ENCODE measurements around the gene C10orf67. TPM values are rescaled to one million over a fixed set of nuclear protein-coding genes. Genes with fewer than 3 reads are reported as not detected.

C10orf67 gene
- total and polyA plus RNA-seq, 5 donors from 2014 or later, result 0.31 to 0.74 (median 0.48) TPM; not detected in 1

- Mint-ChIP-seq H3K27me3 (no peaks in the 10 kb centered on the region), H3K27ac (peak overlapping the region in 1 of 3 donors; percentile 48), H3K36me3 (no peaks in the 10 kb centered on the region), H3K9me3 (no peaks in the 10 kb centered on the region), H3K4me3 (peak overlapping the region in 3 of 4 donors; percentile 32 to 64 (median 64)), H3K4me1 (peaks cover 13 to 53% (median 32%) of the 10 kb centered on the region in 4 donors)
- no peak for DNase-seq
- H3K4me3 ChIP-seq (ENCODE audit: low read depth, low read length), result peak overlapping the region; percentile 58
- H3K9me3 ChIP-seq (ENCODE audit: control insufficient read depth in 2 of 2, low read length in 2 of 2), result no peaks in the 10 kb centered on the region
- no peaks in the 10 kb centered on the region for H3K27me3 ChIP-seq (ENCODE audit: control insufficient read depth, insufficient read depth, low read length)
- H3K4me1 ChIP-seq (ENCODE audit: control insufficient read depth, insufficient read depth, low read length, poor library complexity, severe bottlenecking), result peaks cover 34% of the 10 kb centered on the region
- H3K36me3 ChIP-seq (ENCODE audit: control insufficient read depth, insufficient read depth, low read length), result no peaks in the 10 kb centered on the region
- ATAC-seq (ENCODE audit: low read depth in 2 of 2), result no peak
- H3K27ac ChIP-seq (ENCODE audit: insufficient read depth, low read length, poor library complexity, severe bottlenecking), result peak overlapping the region; percentile 55
These were observed 1.3 kb upstream of the C10orf67 start for GRCh38 chr10:23345861-23346260.

GRCh38 chr10:23343591-23344240, 881 bp downstream of the C10orf67 start:
- no peaks in the 10 kb centered on the region for H3K27me3 Mint-ChIP-seq
- DNase-seq (peak in 2 of 3 donors; percentile 60), ATAC-seq (ENCODE audit: low read depth in 2 of 2) (peak in 1 of 2 donors; percentile 22)
- H3K4me3 Mint-ChIP-seq, result peak overlapping the region; percentile 94 to 99 (median 96)
- H3K36me3 Mint-ChIP-seq, result no peaks in the 10 kb centered on the region
- peak overlapping the region; percentile 89 to 97 (median 93) for H3K27ac Mint-ChIP-seq
- Histone ChIP-seq H3K4me3 (ENCODE audit: low read depth, low read length) (peak overlapping the region; percentile 80), H3K4me1 (ENCODE audit: control insufficient read depth, insufficient read depth, low read length, poor library complexity, severe bottlenecking) (peaks cover 42% of the 10 kb centered on the region), H3K27me3 (ENCODE audit: control insufficient read depth, insufficient read depth, low read length) (no peaks in the 10 kb centered on the region), H3K36me3 (ENCODE audit: control insufficient read depth, insufficient read depth, low read length) (no peaks in the 10 kb centered on the region), H3K27ac (ENCODE audit: insufficient read depth, low read length, poor library complexity, severe bottlenecking) (peak overlapping the region; percentile 68), H3K9me3 (ENCODE audit: control insufficient read depth in 2 of 2, low read length in 2 of 2) (no peaks in the 10 kb centered on the region)
- peaks cover 19 to 64% (median 45%) of the 10 kb centered on the region in 4 donors for H3K4me1 Mint-ChIP-seq
- no peaks in the 10 kb centered on the region for H3K9me3 Mint-ChIP-seq

GRCh38 chr10:23342213-23342884, 2.2 kb downstream of the C10orf67 start:
- no peaks in the 10 kb centered on the region for H3K9me3 ChIP-seq (ENCODE audit: control insufficient read depth in 2 of 2, low read length in 2 of 2)
- Mint-ChIP-seq H3K4me3 (peak overlapping the region; percentile 80 to 97 (median 90)), H3K4me1 (peaks cover 19 to 75% (median 49%) of the 10 kb centered on the region in 4 donors), H3K27ac (peak overlapping the region; percentile 18 to 83 (median 82)), H3K9me3 (no peaks in the 10 kb centered on the region), H3K36me3 (no peaks in the 10 kb centered on the region), H3K27me3 (no peaks in the 10 kb centered on the region)
- H3K27me3 ChIP-seq (ENCODE audit: control insufficient read depth, insufficient read depth, low read length), result no peaks in the 10 kb centered on the region
- H3K27ac ChIP-seq (ENCODE audit: insufficient read depth, low read length, poor library complexity, severe bottlenecking), result peak overlapping the region; percentile 44
- no peak overlapping the region for H3K4me3 ChIP-seq (ENCODE audit: low read depth, low read length)
- ATAC-seq (ENCODE audit: low read depth in 2 of 2) (no peak), DNase-seq (no peak)
- peaks cover 42% of the 10 kb centered on the region for H3K4me1 ChIP-seq (ENCODE audit: control insufficient read depth, insufficient read depth, low read length, poor library complexity, severe bottlenecking)
- H3K36me3 ChIP-seq (ENCODE audit: control insufficient read depth, insufficient read depth, low read length), result no peaks in the 10 kb centered on the region

GRCh38 chr10:23341004-23341403, 3.6 kb downstream of the C10orf67 start:
- Mint-ChIP-seq H3K9me3 (no peaks in the 10 kb centered on the region), H3K27me3 (no peaks in the 10 kb centered on the region), H3K36me3 (no peaks in the 10 kb centered on the region), H3K27ac (peak overlapping the region; percentile 18 to 83 (median 75)), H3K4me3 (peak overlapping the region; percentile 1 to 36 (median 33)), H3K4me1 (peaks cover 19 to 74% (median 46%) of the 10 kb centered on the region in 4 donors)
- H3K36me3 ChIP-seq (ENCODE audit: control insufficient read depth, insufficient read depth, low read length), result no peaks in the 10 kb centered on the region
- ATAC-seq (ENCODE audit: low read depth in 2 of 2) (peak; percentile 81 to 82), DNase-seq (peak in 2 of 3 donors; percentile 53 to 83)
- H3K4me1 ChIP-seq (ENCODE audit: control insufficient read depth, insufficient read depth, low read length, poor library complexity, severe bottlenecking), result peaks cover 42% of the 10 kb centered on the region
- H3K4me3 ChIP-seq (ENCODE audit: low read depth, low read length), result peak overlapping the region; percentile 46
- H3K27ac ChIP-seq (ENCODE audit: insufficient read depth, low read length, poor library complexity, severe bottlenecking), result peak overlapping the region; percentile 44
- H3K27me3 ChIP-seq (ENCODE audit: control insufficient read depth, insufficient read depth, low read length), result no peaks in the 10 kb centered on the region
- no peaks in the 10 kb centered on the region for H3K9me3 ChIP-seq (ENCODE audit: control insufficient read depth in 2 of 2, low read length in 2 of 2)

DNA sequence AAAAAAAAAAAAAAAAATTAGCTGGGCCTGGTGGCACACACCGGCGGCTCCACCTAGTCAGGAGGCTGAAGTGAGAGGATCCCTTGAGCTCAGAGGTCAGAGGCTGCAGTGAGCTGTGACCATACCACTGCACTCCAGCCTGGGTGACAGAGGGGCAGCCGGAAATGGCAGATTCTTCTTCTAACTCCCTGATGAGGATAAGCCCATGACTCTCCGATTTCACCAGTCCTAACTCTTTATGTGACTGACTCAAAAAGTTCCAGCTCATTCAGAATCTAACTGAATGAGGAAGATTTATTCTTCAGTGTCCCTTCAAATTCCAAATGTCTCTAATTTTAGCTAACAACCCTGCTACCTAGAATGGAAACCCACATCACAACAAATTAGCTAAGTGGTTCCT, 4.2 kb downstream of the C10orf67 start:
- Histone ChIP-seq H3K4me3 (ENCODE audit: low read depth, low read length) (peak overlapping the region; percentile 46), H3K36me3 (ENCODE audit: control insufficient read depth, insufficient read depth, low read length) (no peaks in the 10 kb centered on the region), H3K9me3 (ENCODE audit: control insufficient read depth in 2 of 2, low read length in 2 of 2) (no peaks in the 10 kb centered on the region), H3K27ac (ENCODE audit: insufficient read depth, low read length, poor library complexity, severe bottlenecking) (peak overlapping the region; percentile 44), H3K4me1 (ENCODE audit: control insufficient read depth, insufficient read depth, low read length, poor library complexity, severe bottlenecking) (peaks cover 40% of the 10 kb centered on the region), H3K27me3 (ENCODE audit: control insufficient read depth, insufficient read depth, low read length) (no peaks in the 10 kb centered on the region)
- H3K4me1 Mint-ChIP-seq, result peaks cover 17 to 70% (median 44%) of the 10 kb centered on the region in 4 donors
- H3K27me3 Mint-ChIP-seq, result no peaks in the 10 kb centered on the region
- H3K4me3 Mint-ChIP-seq, result no peak overlapping the region
- DNase-seq, result no peak
- no peak for ATAC-seq (ENCODE audit: low read depth in 2 of 2)
- H3K27ac Mint-ChIP-seq, result peak overlapping the region in 2 of 3 donors; percentile 18 to 83
- H3K9me3 Mint-ChIP-seq, result no peaks in the 10 kb centered on the region
- H3K36me3 Mint-ChIP-seq, result no peaks in the 10 kb centered on the region

GRCh38 chr10:23338886-23339285, 5.7 kb downstream of the C10orf67 start:
- Histone ChIP-seq H3K9me3 (ENCODE audit: control insufficient read depth in 2 of 2, low read length in 2 of 2) (no peaks in the 10 kb centered on the region), H3K27ac (ENCODE audit: insufficient read depth, low read length, poor library complexity, severe bottlenecking) (no peak overlapping the region), H3K4me3 (ENCODE audit: low read depth, low read length) (no peak overlapping the region), H3K27me3 (ENCODE audit: control insufficient read depth, insufficient read depth, low read length) (no peaks in the 10 kb centered on the region), H3K36me3 (ENCODE audit: control insufficient read depth, insufficient read depth, low read length) (no peaks in the 10 kb centered on the region), H3K4me1 (ENCODE audit: control insufficient read depth, insufficient read depth, low read length, poor library complexity, severe bottlenecking) (peaks cover 31% of the 10 kb centered on the region)
- no peak for DNase-seq
- H3K36me3 Mint-ChIP-seq, result no peaks in the 10 kb centered on the region
- H3K4me1 Mint-ChIP-seq, result peaks cover 15 to 62% (median 39%) of the 10 kb centered on the region in 4 donors
- no peaks in the 10 kb centered on the region for H3K9me3 Mint-ChIP-seq
- peak overlapping the region in 3 of 4 donors; percentile 12 to 66 (median 19) for H3K4me3 Mint-ChIP-seq
- H3K27me3 Mint-ChIP-seq, result no peaks in the 10 kb centered on the region
- ATAC-seq (ENCODE audit: low read depth in 2 of 2), result no peak
- H3K27ac Mint-ChIP-seq, result peak overlapping the region in 2 of 3 donors; percentile 6 to 63

- no peaks in the 10 kb centered on the region for H3K9me3 ChIP-seq (ENCODE audit: control insufficient read depth in 2 of 2, low read length in 2 of 2)
- H3K27ac ChIP-seq (ENCODE audit: insufficient read depth, low read length, poor library complexity, severe bottlenecking), result no peak overlapping the region
- Mint-ChIP-seq H3K27ac (peak overlapping the region in 2 of 3 donors; percentile 58 to 86), H3K4me1 (peaks cover 15 to 59% (median 37%) of the 10 kb centered on the region in 4 donors), H3K36me3 (no peaks in the 10 kb centered on the region), H3K4me3 (no peak overlapping the region), H3K27me3 (no peaks in the 10 kb centered on the region), H3K9me3 (no peaks in the 10 kb centered on the region)
- H3K27me3 ChIP-seq (ENCODE audit: control insufficient read depth, insufficient read depth, low read length), result no peaks in the 10 kb centered on the region
- no peak for DNase-seq
- no peak for ATAC-seq (ENCODE audit: low read depth in 2 of 2)
- H3K36me3 ChIP-seq (ENCODE audit: control insufficient read depth, insufficient read depth, low read length), result no peaks in the 10 kb centered on the region
- H3K4me3 ChIP-seq (ENCODE audit: low read depth, low read length), result no peak overlapping the region
- H3K4me1 ChIP-seq (ENCODE audit: control insufficient read depth, insufficient read depth, low read length, poor library complexity, severe bottlenecking), result peaks cover 25% of the 10 kb centered on the region
These were observed 6.3 kb downstream of the C10orf67 start for GRCh38 chr10:23338155-23338828.

All from CD4-positive, CD25-positive, alpha-beta regulatory T cell (primary cell).